Stimulated activated CD4-positive, alpha-beta T cell treated with anti-CD3 and anti-CD28 coated beads, TNF-alpha, amount 100 ng/mL, for 4 hours (primary cell): ENCODE data around the gene RRM2.
"Not testable (repeated sequence)": the region's sequence is repeated elsewhere in the genome, so short reads cannot be mapped to it uniquely, and the experiment has no call there.

Experiments used
- DNase-seq, 3 experiments: peaks; one replicate each; pipeline ENCODE4 v3.0.0-alpha.2; 2020; ENCODE audit warnings: low read depth in 3 of 3

The RRM2 gene

DNA sequence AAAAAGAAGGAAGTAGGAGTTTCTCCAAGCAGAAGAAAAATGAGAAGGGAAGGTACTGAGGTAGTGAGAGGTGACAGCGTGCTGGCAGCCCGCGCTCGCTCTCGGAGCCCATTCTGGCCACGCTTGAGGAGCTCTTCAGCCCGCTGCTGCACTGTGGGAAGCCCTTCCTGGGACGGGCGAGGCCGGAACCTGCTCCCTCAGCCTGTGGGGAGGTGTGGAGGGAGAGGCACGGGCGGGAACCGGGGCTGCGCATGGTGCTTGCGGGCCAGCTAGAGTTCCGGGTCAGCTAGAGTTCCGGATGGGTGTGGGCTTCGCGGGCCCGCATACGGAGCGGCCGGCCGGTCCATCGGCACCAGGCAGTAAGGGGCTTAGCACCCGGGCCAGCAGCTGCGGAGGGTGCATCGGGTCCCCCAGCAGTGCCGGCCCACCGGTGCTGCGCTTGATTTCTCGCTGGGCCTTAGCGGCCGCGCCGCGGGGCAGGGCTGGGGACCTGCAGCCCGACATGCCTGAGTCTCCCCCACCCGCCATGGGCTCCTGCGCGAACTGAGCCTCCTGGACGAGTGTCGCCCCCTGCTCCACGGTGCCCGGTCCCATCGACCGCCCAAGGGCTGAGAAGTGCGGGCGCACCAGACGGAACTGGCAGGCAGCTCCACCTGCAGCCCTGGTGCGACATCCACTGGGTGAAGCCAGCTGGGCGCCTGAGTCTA lies 31.2 kb upstream of the RRM2 start:
- DNase-seq, result no peak

DNA sequence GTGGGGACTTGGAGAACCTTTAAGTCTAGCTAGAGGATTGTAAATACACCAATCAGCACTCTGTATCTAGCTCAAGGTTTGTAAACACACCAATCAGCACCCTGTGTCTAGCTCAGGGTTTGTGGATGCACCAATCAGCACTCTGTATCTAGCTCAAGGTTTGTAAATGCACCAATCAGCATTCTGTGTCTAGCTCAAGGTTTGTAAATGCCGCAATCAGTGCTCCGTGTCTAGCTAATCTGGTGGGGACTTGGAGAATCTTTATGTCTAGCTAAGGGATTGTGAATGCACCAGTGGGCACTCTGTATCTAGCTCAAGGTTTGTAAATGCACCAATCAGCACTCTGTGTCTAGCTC lies 30.7 kb upstream of the RRM2 start:
- not testable (repeated sequence) for DNase-seq

DNA sequence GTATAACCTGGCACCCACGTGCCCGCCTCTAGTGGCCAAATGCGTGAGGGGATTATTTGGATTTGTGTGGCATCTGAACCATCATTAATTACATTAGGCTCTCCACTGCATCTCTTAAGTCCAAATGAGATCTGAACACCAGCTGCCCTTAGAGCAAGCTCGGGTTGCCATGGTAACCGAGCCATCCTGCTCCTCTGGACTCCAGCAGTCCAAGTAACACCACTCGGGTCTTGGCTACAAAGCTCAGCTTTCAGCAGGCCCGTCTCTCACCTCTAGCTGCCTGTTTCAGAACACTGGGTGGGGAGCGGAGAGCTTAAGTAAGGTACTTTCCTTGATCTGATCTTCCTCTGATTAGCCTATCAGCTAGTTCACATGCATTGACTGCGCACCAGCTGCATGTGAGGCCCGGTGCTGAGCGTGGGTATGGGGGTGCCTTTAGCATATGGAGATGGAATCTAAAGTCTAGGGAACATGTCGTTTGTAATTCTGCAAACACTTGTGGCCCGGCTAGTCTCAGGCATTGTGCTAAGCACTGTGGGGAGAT lies 28.2 kb upstream of the RRM2 start:
- no peak for DNase-seq

DNA sequence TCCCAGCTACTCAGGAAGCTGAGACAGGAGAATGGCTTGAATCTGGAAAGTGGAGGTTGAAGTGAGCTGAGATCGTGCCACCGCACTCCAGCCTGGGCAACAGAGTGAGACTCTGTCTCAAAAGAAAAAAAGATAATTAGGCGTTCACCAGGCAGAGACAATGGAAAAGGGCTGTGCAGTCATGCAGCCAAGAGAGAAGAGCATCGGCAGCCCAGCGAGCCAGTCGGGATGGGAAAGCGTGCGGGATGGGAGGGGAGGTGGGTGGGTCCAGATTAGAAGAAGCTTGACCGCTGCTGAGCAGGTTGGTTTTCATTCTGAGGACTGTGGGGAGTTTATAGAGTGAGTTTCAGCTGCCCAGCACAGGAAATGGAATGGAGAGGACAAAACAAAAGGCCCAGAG lies 27.4 kb upstream of the RRM2 start:
- DNase-seq, result no peak

GRCh38 chr2:10096641-10097040 lies 25.9 kb upstream of the RRM2 start:
- no peak for DNase-seq

DNA sequence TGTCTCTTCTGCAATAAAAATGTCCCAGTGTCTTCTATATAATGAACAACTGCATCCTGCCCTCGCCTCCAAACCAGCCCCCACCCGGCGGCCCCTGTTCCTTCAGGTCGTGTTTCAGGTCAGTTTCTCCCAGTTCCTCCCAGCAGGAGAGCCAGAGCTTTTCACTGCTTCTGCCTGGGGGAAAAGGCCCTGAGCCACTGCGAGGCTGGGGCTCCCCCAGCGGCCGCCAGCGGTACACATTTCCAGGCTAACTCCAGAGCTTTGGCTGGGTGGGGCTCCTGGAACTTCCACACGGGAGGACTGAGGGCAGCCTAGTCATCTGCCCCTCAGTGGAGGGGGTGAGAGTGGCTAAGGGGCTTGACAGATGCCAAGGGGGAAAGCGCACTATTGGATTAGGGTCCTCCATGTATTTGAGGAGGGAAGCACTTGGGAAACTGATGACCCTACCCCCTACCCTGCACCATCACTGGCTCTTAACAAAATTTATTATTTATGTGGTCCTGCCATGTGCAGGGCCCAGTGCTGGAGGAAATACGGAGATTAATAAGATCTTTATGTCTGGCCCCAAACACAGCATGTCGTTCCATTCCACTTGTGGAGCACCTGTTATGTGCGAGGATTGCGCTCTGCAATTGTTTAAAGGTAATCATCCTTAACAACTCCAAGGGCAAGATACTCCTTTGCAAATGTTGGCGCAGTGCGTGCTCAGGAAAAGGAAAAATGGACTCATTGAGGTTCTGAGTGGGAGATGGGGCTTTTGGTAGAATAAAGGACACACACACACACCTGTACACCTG lies 25.0 kb upstream of the RRM2 start:
- no peak for DNase-seq

DNA sequence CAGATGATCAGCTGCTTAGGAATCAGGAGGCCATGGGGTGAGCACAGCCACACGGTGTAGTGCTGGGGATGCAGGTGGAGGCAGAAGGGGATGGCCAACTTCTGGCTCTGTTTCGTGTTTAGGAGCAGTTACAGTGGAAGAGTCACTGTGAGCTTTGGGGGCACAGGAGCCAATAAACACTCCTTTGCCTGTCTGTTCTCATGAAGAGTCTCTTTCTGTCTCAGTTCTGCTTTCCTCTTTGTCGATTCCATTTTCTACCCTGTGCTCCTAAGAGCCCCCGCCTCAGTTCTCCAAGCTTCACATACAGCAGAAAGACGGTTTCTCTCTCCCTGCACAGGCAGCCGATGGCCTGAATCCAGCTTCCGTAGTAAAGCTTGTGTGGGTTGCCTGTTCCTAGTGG lies 21.0 kb upstream of the RRM2 start:
- no peak for DNase-seq

DNA sequence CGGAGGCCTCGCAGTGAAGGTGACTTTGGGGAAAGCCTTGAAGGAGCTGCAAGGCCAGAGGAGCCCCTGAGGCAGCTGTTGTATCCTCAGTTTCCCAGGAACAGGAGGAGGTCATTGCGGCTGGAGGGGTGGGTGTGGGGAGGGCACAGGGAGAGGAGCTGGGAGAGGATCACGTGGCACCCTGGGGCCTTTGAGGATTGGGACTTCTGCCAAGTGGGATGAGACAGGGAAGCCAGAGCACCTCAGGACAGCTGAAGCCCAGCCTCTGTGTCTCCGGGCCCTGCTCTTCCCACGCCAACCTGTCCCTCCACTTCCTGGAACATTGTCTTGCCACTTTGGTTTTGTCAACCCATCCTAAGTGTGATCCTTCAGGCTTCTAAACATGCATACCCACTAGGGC lies 19.4 kb upstream of the RRM2 start:
- no peak for DNase-seq

DNA sequence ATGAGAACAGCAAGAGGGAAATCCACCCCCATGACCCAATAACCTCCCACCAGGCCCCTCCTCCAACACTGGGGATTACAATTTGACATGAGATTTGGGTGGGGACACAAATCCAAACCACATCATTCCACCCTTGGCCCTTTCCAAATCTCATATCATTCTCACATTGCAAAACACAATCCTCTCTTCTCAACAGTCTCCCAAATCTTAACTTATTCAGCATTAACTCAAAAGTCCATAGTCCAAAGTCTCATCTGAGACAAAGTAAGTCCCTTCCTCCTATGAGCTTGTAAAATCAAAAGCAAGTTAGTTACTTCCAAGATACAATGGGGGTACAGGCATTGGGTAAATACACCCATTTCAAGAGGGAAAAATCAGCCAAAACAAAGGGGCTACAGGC lies 17.6 kb upstream of the RRM2 start:
- DNase-seq, result not testable (repeated sequence)

- no peak for DNase-seq
Observed at GRCh38 chr2:10109311-10109710, 13.2 kb upstream of the RRM2 start.

DNA sequence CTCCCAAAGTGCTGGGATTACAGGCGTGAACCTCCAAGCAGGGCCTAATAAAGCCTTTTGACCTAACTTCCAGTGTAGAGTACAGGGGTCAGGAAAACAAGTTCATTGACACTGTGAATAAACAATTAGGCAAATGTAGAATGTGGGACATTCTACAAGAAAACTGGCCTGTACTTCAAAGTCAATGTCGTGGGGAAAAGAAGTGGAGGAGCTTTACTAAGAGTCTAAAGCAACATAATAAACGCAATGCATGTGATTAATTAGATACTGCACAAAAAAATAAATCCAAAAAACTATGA lies 3.6 kb upstream of the RRM2 start:
- no peak for DNase-seq

DNA sequence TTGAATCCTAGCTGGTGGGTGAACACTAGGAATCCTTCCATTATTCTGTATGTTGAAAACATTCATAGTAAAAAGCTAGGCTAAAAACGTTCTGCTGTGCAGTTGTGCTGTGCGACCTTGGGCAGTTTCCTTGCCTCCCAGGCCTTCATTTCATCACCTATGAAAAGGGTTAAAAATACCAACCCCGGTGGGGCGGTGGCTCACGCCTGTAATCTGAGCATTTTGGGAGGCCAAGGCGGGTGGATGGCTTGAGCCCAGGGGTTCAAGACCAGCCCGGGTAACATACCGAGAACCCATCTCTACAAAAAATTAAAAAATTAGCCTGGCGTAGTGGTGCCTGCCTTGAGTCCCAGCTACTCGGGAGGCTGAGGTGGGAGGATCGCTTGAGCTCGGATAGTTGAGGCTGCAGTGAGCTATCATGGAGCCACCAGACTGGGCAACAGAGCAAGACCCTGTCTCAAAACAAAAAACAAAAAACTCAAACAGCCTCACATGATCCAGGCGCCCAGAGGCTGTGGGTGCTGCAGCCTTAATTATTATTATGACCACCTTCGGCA lies 2.9 kb upstream of the RRM2 start:
- no peak for DNase-seq

DNA sequence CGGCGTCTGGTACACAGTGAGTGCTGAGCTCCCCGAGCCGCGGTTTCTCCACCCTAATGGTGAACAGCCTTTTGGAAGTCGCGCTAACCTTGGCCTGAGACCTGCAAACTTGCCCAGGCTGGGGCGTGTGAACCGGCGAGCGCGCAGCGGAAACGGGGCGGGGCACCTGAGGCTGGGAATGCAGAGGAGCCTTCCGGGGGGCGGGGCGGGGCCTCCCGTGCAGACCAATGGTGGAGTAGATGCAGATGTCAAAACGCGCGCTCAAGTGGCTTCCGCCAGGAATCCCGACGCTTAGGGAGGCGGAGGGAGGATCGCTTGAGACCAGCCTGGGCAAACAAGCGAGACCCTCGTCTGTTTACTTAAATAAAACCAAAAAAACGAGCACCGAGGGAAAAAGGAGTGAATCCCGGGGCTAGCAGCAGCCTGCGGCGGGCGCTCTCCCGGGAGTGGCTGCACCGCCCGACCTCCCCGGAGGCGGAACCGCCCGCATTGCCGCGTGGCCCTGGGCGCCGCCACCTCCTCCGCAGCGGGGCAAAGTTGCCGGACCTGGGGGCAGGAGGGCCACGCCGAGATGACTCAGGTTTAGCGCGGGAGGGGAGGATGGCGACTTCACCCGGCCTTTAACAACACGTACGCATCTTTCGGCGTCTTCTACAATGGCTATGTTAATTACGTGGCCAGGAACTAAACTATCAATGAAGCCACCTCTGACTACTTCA lies 2.2 kb upstream of the RRM2 start:
- DNase-seq, result peak; percentile 85 to 93 (median 88)

DNA sequence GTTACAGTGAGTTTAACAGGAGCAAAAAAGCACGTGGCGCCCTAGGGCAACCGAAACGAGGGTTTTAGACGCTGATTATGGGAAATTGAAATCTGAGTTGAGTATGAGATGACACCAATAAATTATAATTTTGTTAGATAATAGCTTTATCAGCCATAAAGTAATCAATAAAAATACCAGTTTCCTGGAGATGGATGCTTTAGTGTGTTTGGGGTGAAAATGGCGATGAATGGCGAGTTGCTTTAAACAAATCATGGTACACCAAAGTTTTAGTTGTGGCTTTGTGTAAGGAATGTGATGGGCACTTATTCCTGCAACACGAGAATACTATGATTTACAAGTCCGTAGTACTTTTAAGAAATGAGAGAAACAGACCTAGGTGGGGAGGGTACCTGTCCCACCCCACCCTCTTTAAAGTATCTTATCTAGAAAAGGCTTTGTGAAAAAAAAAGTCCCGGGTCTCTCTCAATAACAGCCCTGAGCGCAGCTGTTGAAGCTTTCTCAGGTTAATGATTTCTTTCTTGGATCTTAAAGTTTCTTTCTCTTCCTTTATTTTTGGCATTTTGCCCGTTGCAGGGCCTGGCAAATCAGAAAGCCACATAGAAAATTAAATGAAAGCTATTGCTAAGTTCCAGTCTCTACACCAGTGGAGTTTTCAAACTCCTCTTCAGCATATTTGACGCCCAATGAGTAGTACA lies 1.5 kb upstream of the RRM2 start:
- DNase-seq, result no peak

GRCh38 chr2:10123281-10123680 lies 742 bp downstream of the RRM2 start:
- no peak for DNase-seq

DNA sequence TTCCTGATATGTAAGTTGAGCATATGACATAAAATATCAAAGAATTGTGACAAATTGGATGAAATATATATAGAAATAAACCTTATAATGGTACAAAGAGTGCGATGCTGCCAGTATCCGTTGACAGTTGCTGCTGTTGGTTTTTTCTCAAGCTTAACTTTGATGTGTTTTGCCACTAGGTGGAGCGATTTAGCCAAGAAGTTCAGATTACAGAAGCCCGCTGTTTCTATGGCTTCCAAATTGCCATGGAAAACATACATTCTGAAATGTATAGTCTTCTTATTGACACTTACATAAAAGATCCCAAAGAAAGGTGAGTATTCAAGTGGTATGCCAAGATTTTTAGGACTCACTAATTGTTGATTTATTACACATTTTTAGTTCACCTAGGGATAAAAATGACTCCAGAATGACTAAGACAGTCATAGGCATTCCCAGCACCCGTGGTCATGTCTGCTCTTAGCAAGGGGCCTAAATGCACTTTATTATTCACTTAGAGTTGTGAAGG lies 2.1 kb downstream of the RRM2 start:
- no peak for DNase-seq

GRCh38 chr2:10125842-10126631 lies 3.5 kb downstream of the RRM2 start:
- DNase-seq, result no peak

DNA sequence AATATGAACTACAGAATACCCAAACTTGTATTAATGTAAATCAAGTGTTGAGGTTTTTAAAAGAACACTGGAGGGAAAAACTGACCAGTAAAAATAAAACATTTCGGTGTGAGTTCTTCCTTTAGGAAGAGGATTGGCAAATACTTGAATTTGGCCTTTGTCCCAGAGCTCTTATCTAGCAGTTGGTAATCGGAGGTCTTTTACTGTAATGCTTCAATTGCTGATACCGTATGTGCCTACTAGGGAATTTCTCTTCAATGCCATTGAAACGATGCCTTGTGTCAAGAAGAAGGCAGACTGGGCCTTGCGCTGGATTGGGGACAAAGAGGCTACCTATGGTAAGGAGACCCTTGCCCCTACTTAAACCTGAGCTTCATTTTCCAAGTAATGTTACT lies 4.1 kb downstream of the RRM2 start:
- no peak for DNase-seq

GRCh38 chr2:10128420-10128819 lies 5.9 kb downstream of the RRM2 start:
- no peak for DNase-seq

DNA sequence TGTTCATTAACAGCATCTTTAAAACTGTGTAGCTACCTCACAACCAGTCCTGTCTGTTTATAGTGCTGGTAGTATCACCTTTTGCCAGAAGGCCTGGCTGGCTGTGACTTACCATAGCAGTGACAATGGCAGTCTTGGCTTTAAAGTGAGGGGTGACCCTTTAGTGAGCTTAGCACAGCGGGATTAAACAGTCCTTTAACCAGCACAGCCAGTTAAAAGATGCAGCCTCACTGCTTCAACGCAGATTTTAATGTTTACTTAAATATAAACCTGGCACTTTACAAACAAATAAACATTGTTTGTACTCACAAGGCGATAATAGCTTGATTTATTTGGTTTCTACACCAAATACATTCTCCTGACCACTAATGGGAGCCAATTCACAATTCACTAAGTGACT lies 7.0 kb downstream of the RRM2 start:
- no peak for DNase-seq

- no peak for DNase-seq
Observed at GRCh38 chr2:10132043-10132575, 9.6 kb downstream of the RRM2 start.
